A673 (cell line): ENCODE data around the gene ADTRP. TPM values are rescaled to one million over a fixed set of nuclear protein-coding genes. Genes with fewer than 3 reads are reported as not detected.
"Not testable (repeated sequence)": the region's sequence is repeated elsewhere in the genome, so short reads cannot be mapped to it uniquely, and the experiment has no call there.

Experiments
- BruUV-seq: library from RNA; stranded (reverse); fragments of 400-500 nt; replicated peaks from 2 replicates; lab custom pipeline; 2021; lab: Mats Ljungman, UMichigan
- CTCF ChIA-PET: fragments of 300-600 bp; sonication (Branson Sonifier 250); formaldehyde crosslinking; loops from one replicate; lab custom pipeline; 2022; ENCODE audit warnings: antibody characterized with exemption; lab: Charles Lee
- POLR2A ChIA-PET: fragments of 300-600 bp; sonication (Branson Sonifier 250); formaldehyde crosslinking; loops from one replicate; lab custom pipeline; 2022; ENCODE audit warnings: antibody characterized with exemption; ENCODE audit not compliant: low non-redundant PET; lab: Charles Lee
- DNase-seq: peaks from one replicate; pipeline ENCODE4 v3.0.0-alpha.2; 2015; ENCODE audit warnings: low spot score
- H3K27ac ChIP-seq: fragments of 200-600 bp; sonication (generic); 2 replicates; pipeline ENCODE4 v1.5.1; 2016; ENCODE audit warnings: mixed run types, low read depth, mild to moderate bottlenecking, mixed read lengths, antibody characterized with exemption, low read length; ENCODE audit not compliant: poor library complexity, severe bottlenecking
- H3K27me3 ChIP-seq: fragments of 200-600 bp; sonication (generic); replicated peaks from 2 replicates; pipeline ENCODE4 v1.6.1; 2017; ENCODE audit warnings: mixed run types, low read depth, mild to moderate bottlenecking, mixed read lengths, antibody characterized with exemption, low read length; ENCODE audit not compliant: insufficient read depth, poor library complexity
- H3K36me3 ChIP-seq: fragments of 200-600 bp; sonication (generic); 2 replicates; pipeline ENCODE4 v1.6.1; 2016; ENCODE audit warnings: mixed run types, mild to moderate bottlenecking, mixed read lengths, antibody characterized with exemption, low read length; ENCODE audit not compliant: insufficient read depth, poor library complexity, severe bottlenecking
- H3K4me1 ChIP-seq: fragments of 200-600 bp; sonication (generic); 2 replicates; pipeline ENCODE4 v1.6.1; 2017; ENCODE audit warnings: mixed run types, mild to moderate bottlenecking, mixed read lengths, antibody characterized with exemption, low read length; ENCODE audit not compliant: insufficient read depth, poor library complexity, severe bottlenecking
- H3K4me3 ChIP-seq: fragments of 200-600 bp; sonication (generic); 2 replicates; pipeline ENCODE4 v1.5.1; 2016; ENCODE audit warnings: low read depth, mixed run types, mild to moderate bottlenecking, mixed read lengths, low read length; ENCODE audit not compliant: poor library complexity, severe bottlenecking
- H3K9me3 ChIP-seq: fragments of 200-600 bp; sonication (generic); 2 replicates; pipeline ENCODE4 v1.6.1; 2016; ENCODE audit warnings: mixed run types, low read depth, mild to moderate bottlenecking, mixed read lengths, antibody characterized with exemption, low read length; ENCODE audit not compliant: poor library complexity, severe bottlenecking
- CTCF ChIP-seq: fragments of 300-800, 200-600 bp; sonication (generic); conservative IDR thresholded peaks from 2 replicates; pipeline ENCODE4 v1.5.1; 2017; ENCODE audit warnings: low read depth, mild to moderate bottlenecking, antibody characterized with exemption, low read length, moderate library complexity, mixed read lengths
- EZH2 ChIP-seq: fragments of 200-600 bp; sonication (generic); IDR thresholded peaks from 2 replicates; pipeline ENCODE4 v1.6.1; 2017; ENCODE audit warnings: borderline replicate concordance, low read depth, mild to moderate bottlenecking, mixed read lengths, antibody characterized with exemption, low read length; ENCODE audit not compliant: poor library complexity, severe bottlenecking
- intact Hi-C: fragments of 100-400 bp; cut with micrococcal nuclease; formaldehyde crosslinking; loops from one replicate; pipeline ENCODE4 v1.10.0; 2022; ENCODE audit not compliant: unreplicated experiment
- total RNA-seq: library from RNA; stranded (reverse); gene quantifications from 2 replicates; pipeline ENCODE4 v1.2.3, GENCODE V29; 2021

The ADTRP gene
- total RNA-seq, 1 experiment from 2014 or later: not detected

- no peak for DNase-seq
- CTCF ChIA-PET: no interaction called here
- no peak overlapping the region for H3K4me3 ChIP-seq
- no peaks in the 10 kb centered on the region for H3K27me3 ChIP-seq
- no peaks in the 10 kb centered on the region for H3K36me3 ChIP-seq
- BruUV-seq: no TSS peak
- H3K4me1 ChIP-seq: no peaks in the 10 kb centered on the region
- TF ChIP-seq EZH2: no peak
- H3K9me3 ChIP-seq: no peaks in the 10 kb centered on the region
- POLR2A ChIA-PET: no interaction called here
- H3K27ac ChIP-seq: no peak overlapping the region
- intact Hi-C loops: no loop called here
Observed at GRCh38 chr6:11681357-11681756, 97.2 kb downstream of the ADTRP start.

- H3K9me3 ChIP-seq, CTCF ChIA-PET, H3K27ac ChIP-seq, BruUV-seq, H3K4me1 ChIP-seq, intact Hi-C loops, H3K36me3 ChIP-seq, H3K27me3 ChIP-seq, H3K4me3 ChIP-seq, POLR2A ChIA-PET, DNase-seq: not testable (repeated sequence)
Observed at GRCh38 chr6:11680479-11680878, 98.1 kb downstream of the ADTRP start.

GRCh38 chr6:11679099-11679498, 99.5 kb downstream of the ADTRP start:
- no TSS peak for BruUV-seq
- Histone ChIP-seq H3K9me3 (no peaks in the 10 kb centered on the region), H3K4me1 (no peaks in the 10 kb centered on the region), H3K4me3 (no peak overlapping the region), H3K36me3 (no peaks in the 10 kb centered on the region), H3K27me3 (no peaks in the 10 kb centered on the region), H3K27ac (no peak overlapping the region)
- intact Hi-C loops: no loop called here
- POLR2A ChIA-PET: no interaction called here
- no peak for TF ChIP-seq EZH2
- no peak for TF ChIP-seq CTCF
- CTCF ChIA-PET: no interaction called here
- no peak for DNase-seq

- TF ChIP-seq CTCF (peak; percentile 41), EZH2 (no peak)
- Histone ChIP-seq H3K4me1 (no peaks in the 10 kb centered on the region), H3K4me3 (no peak overlapping the region), H3K9me3 (no peaks in the 10 kb centered on the region), H3K27me3 (no peaks in the 10 kb centered on the region), H3K36me3 (no peaks in the 10 kb centered on the region), H3K27ac (no peak overlapping the region)
- DNase-seq: peak; percentile 26
- BruUV-seq: no TSS peak
- intact Hi-C loops: no loop called here
- CTCF ChIA-PET: no interaction called here
- POLR2A ChIA-PET: no interaction called here
Observed at GRCh38 chr6:11675601-11676000, 103.0 kb downstream of the ADTRP start.
